Measurements from ENCODE around the gene ADGRG7.

GRCh38 chr3:100720426-100720825 is 111.0 kb downstream of the ADGRG7 start:
- TF ChIP-seq POLR2A (IDR thresholded peaks at IDR 0.05; ENCODE audit: low read length), result no peak
- TF ChIP-seq GATA1 (IDR thresholded peaks at IDR 0.05; ENCODE audit: low read depth, low read length), result no peak

All from erythroblast (primary cell).